Adrenal gland (tissue), 12 donors: ENCODE results near the gene APBA2. TPM values are rescaled to one million over a fixed set of nuclear protein-coding genes. Genes with fewer than 3 reads are reported as not detected.

Experiments
- DNase-seq, 7 donors: peaks; one replicate each; pipeline ENCODE4 v3.0.0-alpha.2; 2019 to 2020
- H3K27ac ChIP-seq, 5 donors: fragments of 200-600 bp; sonication (generic) in 4 of 5; 1 replicate in 3 of 5; 2 replicates in 2 of 5; pipeline versions ENCODE4 v1.5.1 to v1.8.0; 2016 to 2020; ENCODE audit warnings: mild to moderate bottlenecking in 1 of 5
- H3K27me3 ChIP-seq: fragments of 200-600 bp; 2 replicates; pipeline ENCODE4 v1.8.0; 2021
- H3K36me3 ChIP-seq, 2 donors: fragments of 200-600 bp; replicated peaks in 1 of 2; 1 replicate in 1 of 2; 2 replicates in 1 of 2; pipeline versions ENCODE4 v1.5.1 to v1.8.0; 2018 to 2022
- H3K4me1 ChIP-seq, 2 donors: fragments of 200-600 bp; replicated peaks in 1 of 2; 1 replicate in 1 of 2; 2 replicates in 1 of 2; pipeline versions ENCODE4 v1.5.1 to v1.8.0; 2018 to 2021
- H3K4me3 ChIP-seq, 4 donors: fragments of 200-600 bp; sonication (generic) in 3 of 4; one replicate each; pipeline ENCODE4 v1.5.1; 2016 to 2018
- H3K9me3 ChIP-seq, 3 donors: fragments of 200-600 bp; sonication (generic) in 1 of 3; replicated peaks in 1 of 3; 1 replicate in 2 of 3; 2 replicates in 1 of 3; pipeline versions ENCODE4 v1.5.1 to v1.8.0; 2016 to 2021
- POLR2A ChIP-seq, 2 donors: fragments of 450-650 bp; IDR thresholded peaks; one replicate each; pipeline ENCODE4 v1.6.1; 2017; ENCODE audit warnings: antibody characterized with exemption in 2 of 2, mild to moderate bottlenecking in 2 of 2, moderate library complexity in 1 of 2
- WGBS, 4 donors: extraction: QIAGEN DNeasy Blood & Tissue Kit in 2 of 4; methylation state at CpG; one replicate each; pipeline versions ENCODE4 v1.1.5 to v1.1.7; 2013 to 2017; 5-methylcytosine and 5-hydroxymethylcytosine counted together
- intact Hi-C, 2 donors: fragments of 100-400 bp; cut with DNase I; formaldehyde crosslinking; loops; one replicate each; pipeline versions ENCODE4 v1.14.1 to v1.15.0; 2022 to 2023
- polyA plus RNA-seq, 3 donors: library from polyadenylated mRNA; stranded (reverse); fragments of 200-250 nt in 2 of 3; fragments of 350-450 nt in 1 of 3; fragmentation: Illumina TruSeq in 1 of 3; extraction: RNeasy Lipid Tissue Mini Kit (QIAGEN cat#74804) in 1 of 3; gene quantifications; one replicate each; pipeline ENCODE4 v1.2.3, GENCODE V29; 2013 to 2014
- total RNA-seq, 9 donors: library from RNA; depleted of rRNA in 4 of 9; stranded (reverse); fragments of >200 nt in 4 of 9; fragments of 120-200 nt in 1 of 9; fragmentation: NEBNext Ultra II Directional in 1 of 9; extraction: Animal tissue kit (Norgen Biotek cat#: 25700) in 1 of 9; gene quantifications; one replicate each; pipeline versions ENCODE4 v1.1.0 to v1.2.4, GENCODE V29; 2013 to 2023
- TF ChIP-seq, protein P1 (sequence below), 6 experiments: fragments of 450-650 bp in 4 of 6; fragments of 200-600 bp in 2 of 6; sonication (generic) in 1 of 6; IDR thresholded peaks; 1 replicate in 5 of 6; 2 replicates in 1 of 6; pipeline versions ENCODE4 v1.5.1 to v1.8.0; 2016 to 2021; ENCODE audit warnings: antibody characterized with exemption in 6 of 6, mild to moderate bottlenecking in 2 of 6, moderate library complexity in 1 of 6
- donor health status: healthy with polysubstance abuse.
- donor health status: Bipolar disorder and iron deficiency.
- donor health status: DM: yes; HTN: yes; CAD: no.
- donor health status: DM: no; HTN: no; CAD: no.
- donor health status: DM: no; HTN: no; CAD: no.
- donor health status: DM: yes; HTN: yes; CAD: no.

The APBA2 gene
- total and polyA plus RNA-seq, 12 donors = 2.1 to 13.2 (median 4.7) TPM

DNA sequence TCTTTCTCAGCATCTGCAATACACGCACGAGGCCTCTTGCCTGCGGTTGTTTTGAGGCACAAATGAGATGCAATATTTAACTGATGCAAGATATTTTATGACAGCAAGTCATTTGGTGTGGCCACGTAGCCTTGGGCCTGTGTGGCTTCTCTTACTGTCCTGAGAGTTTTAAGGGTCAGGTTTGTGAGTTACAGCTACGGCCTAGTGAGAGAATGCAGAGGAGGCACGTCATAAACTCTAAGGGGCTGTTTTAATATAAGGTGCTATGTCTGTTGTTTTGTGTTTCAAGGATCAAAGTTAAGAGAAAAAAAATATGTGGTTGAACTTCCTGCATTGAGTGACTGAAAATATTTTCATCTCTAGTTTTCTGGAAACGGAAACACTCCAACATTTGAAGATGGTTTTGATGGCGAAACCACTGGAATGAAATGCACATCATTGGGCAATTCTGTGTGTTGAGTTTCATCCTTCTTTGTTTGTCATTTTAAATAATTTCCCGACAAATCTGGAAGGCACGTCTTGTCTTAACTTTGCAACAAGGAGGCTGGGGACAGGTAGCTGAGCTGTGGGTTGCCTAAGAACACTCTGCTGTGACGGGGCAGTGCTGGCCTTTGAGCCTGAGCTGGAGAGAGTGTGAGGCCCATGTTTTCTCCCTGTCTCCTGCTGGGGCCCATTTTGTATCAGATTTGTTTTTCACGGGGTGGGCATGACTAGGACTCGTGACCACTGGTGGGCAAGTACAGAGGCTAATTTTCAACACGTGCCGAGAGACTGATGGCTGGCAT, 5.1 kb downstream of the APBA2 start:
- Histone ChIP-seq H3K4me3 (no peak overlapping the region), H3K27me3 (no peaks in the 10 kb centered on the region), H3K4me1 (peaks cover 0 to 3% of the 10 kb centered on the region in 2 donors), H3K36me3 (no peaks in the 10 kb centered on the region), H3K9me3 (no peaks in the 10 kb centered on the region), H3K27ac (no peak overlapping the region)
- no peak for DNase-seq
- no peak for TF ChIP-seq POLR2A (IDR thresholded peaks at IDR 0.05)
- TF ChIP-seq, protein P1, sequence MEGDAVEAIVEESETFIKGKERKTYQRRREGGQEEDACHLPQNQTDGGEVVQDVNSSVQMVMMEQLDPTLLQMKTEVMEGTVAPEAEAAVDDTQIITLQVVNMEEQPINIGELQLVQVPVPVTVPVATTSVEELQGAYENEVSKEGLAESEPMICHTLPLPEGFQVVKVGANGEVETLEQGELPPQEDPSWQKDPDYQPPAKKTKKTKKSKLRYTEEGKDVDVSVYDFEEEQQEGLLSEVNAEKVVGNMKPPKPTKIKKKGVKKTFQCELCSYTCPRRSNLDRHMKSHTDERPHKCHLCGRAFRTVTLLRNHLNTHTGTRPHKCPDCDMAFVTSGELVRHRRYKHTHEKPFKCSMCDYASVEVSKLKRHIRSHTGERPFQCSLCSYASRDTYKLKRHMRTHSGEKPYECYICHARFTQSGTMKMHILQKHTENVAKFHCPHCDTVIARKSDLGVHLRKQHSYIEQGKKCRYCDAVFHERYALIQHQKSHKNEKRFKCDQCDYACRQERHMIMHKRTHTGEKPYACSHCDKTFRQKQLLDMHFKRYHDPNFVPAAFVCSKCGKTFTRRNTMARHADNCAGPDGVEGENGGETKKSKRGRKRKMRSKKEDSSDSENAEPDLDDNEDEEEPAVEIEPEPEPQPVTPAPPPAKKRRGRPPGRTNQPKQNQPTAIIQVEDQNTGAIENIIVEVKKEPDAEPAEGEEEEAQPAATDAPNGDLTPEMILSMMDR (IDR thresholded peaks at IDR 0.05) = no peak
- WGBS, 4 donors = 84 to 91% (median 87%) methylated on average over 14 to 15 of the region's 15 CpGs
- intact Hi-C loops = no loop called here

DNA sequence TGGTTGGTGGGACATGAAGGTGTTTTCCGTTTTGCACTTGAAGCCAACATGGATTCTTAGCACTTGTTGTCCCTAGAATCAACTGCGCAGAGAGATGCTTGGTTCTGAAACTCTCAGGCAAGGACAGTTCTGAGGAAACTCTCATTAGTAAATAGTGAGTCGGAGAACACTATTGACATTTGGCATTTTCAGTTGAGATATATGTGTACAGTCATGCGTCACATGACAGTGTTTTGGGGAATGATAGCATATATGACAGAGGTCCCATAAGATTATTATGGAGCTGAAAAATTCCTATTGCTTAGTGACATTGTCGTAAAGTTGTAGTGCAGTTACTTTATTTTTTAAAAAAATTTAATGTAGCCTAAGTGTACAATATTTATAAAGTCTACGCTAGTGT, 5.8 kb downstream of the APBA2 start:
- DNase-seq = no peak
- Histone ChIP-seq H3K4me3 (no peak overlapping the region), H3K27me3 (no peaks in the 10 kb centered on the region), H3K9me3 (no peaks in the 10 kb centered on the region), H3K27ac (no peak overlapping the region), H3K36me3 (no peaks in the 10 kb centered on the region), H3K4me1 (no peaks in the 10 kb centered on the region)
- 86 to 90% (median 88%) methylated on average over 6 of the region's 6 CpGs for WGBS, 4 donors
- TF ChIP-seq, protein P1 (IDR thresholded peaks at IDR 0.05) = no peak
- intact Hi-C loops = no loop called here

DNA sequence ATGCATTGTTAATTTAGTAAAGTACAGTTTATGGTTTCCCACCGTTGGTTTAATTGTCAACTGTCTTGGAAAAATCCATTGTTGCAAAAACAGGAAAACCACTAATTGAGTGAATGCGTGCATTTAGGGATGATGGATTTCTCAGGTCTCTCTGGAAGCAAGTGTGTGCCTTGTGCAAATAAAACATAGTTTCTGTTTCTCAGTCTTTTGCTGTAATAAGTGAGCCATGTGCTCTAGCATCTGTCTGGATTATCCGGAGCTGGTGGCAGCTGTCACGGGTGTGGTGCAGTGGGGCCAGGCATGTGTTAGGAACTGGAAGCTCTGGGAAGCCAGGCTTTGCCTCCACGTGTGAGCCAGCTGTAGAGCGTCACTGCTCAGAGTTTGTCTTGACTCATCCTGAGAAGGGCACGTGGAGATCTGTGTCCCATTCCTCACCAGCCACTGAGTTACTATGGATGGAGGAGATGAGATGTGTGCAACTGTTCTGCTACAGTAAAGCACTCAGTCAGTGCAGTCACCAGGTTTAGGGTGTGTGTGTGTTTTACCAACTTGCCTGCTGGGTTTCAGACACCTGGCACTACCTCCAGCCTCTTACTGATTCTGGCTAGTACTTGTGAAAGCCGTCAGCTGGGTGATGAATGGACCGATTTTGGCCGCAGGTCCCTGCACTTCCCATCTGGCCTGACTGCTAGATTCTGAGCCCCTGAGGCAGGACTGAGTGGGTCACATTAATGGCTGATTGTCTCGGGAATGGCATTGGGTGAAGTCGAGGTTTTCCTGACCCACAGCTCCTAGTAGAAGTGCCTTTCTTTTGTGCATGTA, 7.2 kb downstream of the APBA2 start:
- WGBS, 4 donors = 45 to 52% (median 49%) methylated on average over 10 to 12 of the region's 12 CpGs
- no peaks in the 10 kb centered on the region for H3K9me3 ChIP-seq
- H3K27me3 ChIP-seq = no peaks in the 10 kb centered on the region
- intact Hi-C loops = no loop called here
- TF ChIP-seq POLR2A (IDR thresholded peaks at IDR 0.05) = no peak
- TF ChIP-seq, protein P1 (IDR thresholded peaks at IDR 0.05) = no peak
- H3K36me3 ChIP-seq = no peaks in the 10 kb centered on the region
- no peaks in the 10 kb centered on the region for H3K4me1 ChIP-seq
- no peak overlapping the region for H3K27ac ChIP-seq
- no peak overlapping the region for H3K4me3 ChIP-seq
- DNase-seq = no peak

DNA sequence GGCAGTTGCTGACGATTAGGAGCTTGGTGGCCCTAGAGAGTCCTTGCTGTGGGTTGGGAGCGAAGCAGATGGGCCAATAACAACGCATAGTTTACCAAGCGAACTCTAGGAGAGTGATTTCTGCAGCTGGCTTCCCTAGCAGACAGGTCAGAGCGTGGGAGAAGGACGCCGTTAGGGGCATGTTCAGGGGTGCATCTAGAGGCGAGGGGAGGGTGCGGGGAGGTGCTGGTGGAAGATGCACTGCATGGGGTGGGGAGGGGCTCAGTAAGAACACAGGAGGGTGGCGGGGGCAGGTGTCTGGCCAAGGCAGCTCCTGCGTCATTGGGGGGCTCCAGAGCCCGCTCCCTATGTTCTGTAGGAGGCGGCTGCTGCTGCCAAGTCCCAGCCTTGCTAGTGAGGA, 8.9 kb downstream of the APBA2 start:
- WGBS, 4 donors = 85 to 91% (median 88%) methylated on average over 12 to 13 of the region's 13 CpGs
- DNase-seq = no peak

More for the DNA sequence above, 8.9 kb downstream of the APBA2 start:
- intact Hi-C loops = no loop called here
- no peaks in the 10 kb centered on the region for H3K27me3 ChIP-seq
- no peak overlapping the region for H3K27ac ChIP-seq
- H3K36me3 ChIP-seq = no peaks in the 10 kb centered on the region
- no peak overlapping the region for H3K4me3 ChIP-seq
- no peaks in the 10 kb centered on the region for H3K9me3 ChIP-seq
- H3K4me1 ChIP-seq = no peaks in the 10 kb centered on the region
- TF ChIP-seq POLR2A (IDR thresholded peaks at IDR 0.05) = no peak
- TF ChIP-seq, protein P1 (IDR thresholded peaks at IDR 0.05) = no peak
